B cell (primary cell): ENCODE results near the gene AUTS2. TPM values are rescaled to one million over a fixed set of nuclear protein-coding genes. Genes with fewer than 3 reads are reported as not detected.

Experiments used
- ATAC-seq: fragments of 200-7000 bp; cut with Tn5 transposase; one replicate; pipeline ENCODE4 v1.10.0; 2021; ENCODE audit warnings: low read depth, mild to moderate bottlenecking, moderate number of reproducible peaks, moderate library complexity
- CTCF ChIA-PET: fragments of 350-600 bp; sonication (Branson Sonifier 250); formaldehyde crosslinking; loops from one replicate; lab custom pipeline; 2021; ENCODE audit warnings: antibody characterized with exemption, inconsistent platforms; lab: Charles Lee
- POLR2A ChIA-PET: fragments of 350-600 bp; sonication (Branson Sonifier 250); formaldehyde crosslinking; loops from one replicate; lab custom pipeline; 2021; ENCODE audit warnings: antibody characterized with exemption; lab: Charles Lee
- DNase-seq: peaks from one replicate; pipeline ENCODE4 v3.0.0; 2013
- H2AFZ ChIP-seq: 2 replicates; pipeline ENCODE4 v1.6.1; 2012; ENCODE audit warnings: mild to moderate bottlenecking, low read depth, low read length; ENCODE audit not compliant: insufficient read depth, poor library complexity, severe bottlenecking
- H3K27ac ChIP-seq, 2 donors: 1 replicate in 1 of 2; 2 replicates in 1 of 2; pipeline ENCODE4 v1.5.1; 2012 to 2013; ENCODE audit warnings: low read length in 2 of 2, mild to moderate bottlenecking in 2 of 2, moderate library complexity in 1 of 2
- H3K27me3 ChIP-seq, 4 experiments: fragments of 200-600 bp in 1 of 4; sonication (generic) in 1 of 4; replicated peaks in 1 of 4; 1 replicate in 2 of 4; 2 replicates in 2 of 4; pipeline versions ENCODE4 v1.6.1 to v1.7.0; 2013 to 2016; ENCODE audit warnings: low read length in 3 of 4, mild to moderate bottlenecking in 2 of 4, mixed read lengths in 1 of 4, moderate library complexity in 1 of 4; ENCODE audit not compliant: insufficient read depth in 4 of 4, control insufficient read depth in 3 of 4; ENCODE audit errors: control extremely low read depth in 1 of 4
- H3K36me3 ChIP-seq, 2 experiments: replicated peaks in 1 of 2; 1 replicate in 1 of 2; 2 replicates in 1 of 2; pipeline versions ENCODE4 v1.6.1 to v1.7.1; 2013; ENCODE audit warnings: low read length in 1 of 2; ENCODE audit not compliant: insufficient read depth in 2 of 2, control insufficient read depth in 1 of 2; ENCODE audit errors: control extremely low read depth in 1 of 2, extremely low read depth in 1 of 2
- H3K4me1 ChIP-seq, 2 donors: fragments of 200-600 bp in 1 of 2; sonication (generic) in 1 of 2; 1 replicate in 1 of 2; 2 replicates in 1 of 2; pipeline versions ENCODE4 v1.5.1 to v1.6.1; 2013 to 2017; ENCODE audit warnings: low read length in 2 of 2; ENCODE audit not compliant: control insufficient read depth in 2 of 2, insufficient read depth in 2 of 2
- H3K4me2 ChIP-seq: replicated peaks from 2 replicates; pipeline ENCODE3; 2012; ENCODE audit warnings: mild to moderate bottlenecking, low read depth, low read length; ENCODE audit not compliant: poor library complexity, severe bottlenecking
- H3K4me3 ChIP-seq, 5 experiments: fragments of 200-600 bp in 1 of 5; sonication (generic) in 1 of 5; 1 replicate in 3 of 5; 2 replicates in 2 of 5; pipeline versions ENCODE4 v1.5.1 to v1.7.0; 2011 to 2016; ENCODE audit warnings: low read length in 4 of 5, mild to moderate bottlenecking in 4 of 5, low read depth in 2 of 5, control low read depth in 1 of 5, moderate library complexity in 1 of 5; ENCODE audit not compliant: insufficient read depth in 1 of 5; ENCODE audit errors: control extremely low read depth in 1 of 5, extremely low read depth in 1 of 5
- H3K79me2 ChIP-seq: fragments of 200-600 bp; sonication (generic); one replicate; pipeline ENCODE4 v1.6.0; 2016; ENCODE audit warnings: low read length; ENCODE audit not compliant: control insufficient read depth, insufficient read depth
- H3K9ac ChIP-seq: fragments of 200-600 bp; sonication (generic); 2 replicates; pipeline ENCODE4 v1.6.1; 2017; ENCODE audit warnings: mild to moderate bottlenecking, low read length, moderate library complexity
- H3K9me3 ChIP-seq, 3 donors: one replicate each; pipeline versions ENCODE4 v1.6.1 to v1.7.1; 2013; ENCODE audit warnings: low read length in 2 of 3; ENCODE audit not compliant: control insufficient read depth in 2 of 3, insufficient read depth in 1 of 3; ENCODE audit errors: control extremely low read depth in 1 of 3
- H4K20me1 ChIP-seq: 2 replicates; pipeline ENCODE4 v1.6.0; 2012; ENCODE audit warnings: mild to moderate bottlenecking, low read length; ENCODE audit not compliant: insufficient read depth, control insufficient read depth, poor library complexity, severe bottlenecking
- H3K27ac Mint-ChIP-seq: one replicate; pipeline ENCODE4 v1.8.0; 2021; ENCODE audit warnings: mixed read lengths
- H3K27me3 Mint-ChIP-seq: one replicate; pipeline ENCODE4 v1.8.0; 2021; ENCODE audit warnings: mixed read lengths
- H3K4me1 Mint-ChIP-seq: one replicate; pipeline ENCODE4 v1.8.0; 2021; ENCODE audit warnings: mixed read lengths
- H3K4me3 Mint-ChIP-seq: one replicate; pipeline ENCODE4 v1.8.0; 2021; ENCODE audit warnings: mixed read lengths
- H3K9me3 Mint-ChIP-seq: one replicate; pipeline ENCODE4 v1.8.0; 2022; ENCODE audit warnings: mixed read lengths; ENCODE audit not compliant: insufficient read depth
- CTCF ChIP-seq: fragments of 200-600 bp; IDR thresholded peaks from one replicate; pipeline ENCODE4 v1.8.0; 2022; ENCODE audit warnings: antibody characterized with exemption, mild to moderate bottlenecking
- EZH2 ChIP-seq: IDR thresholded peaks from 2 replicates; pipeline ENCODE4 v1.6.1; 2012; ENCODE audit warnings: borderline replicate concordance, low read depth, mild to moderate bottlenecking, moderate library complexity, low read length; ENCODE audit not compliant: insufficient read depth, poor library complexity, severe bottlenecking
- WGBS: methylation state at CpG from one replicate; pipeline ENCODE4 v1.1.5; 2013; ENCODE audit warnings: missing lambda C conversion rate; ENCODE audit not compliant: insufficient coverage; 5-methylcytosine and 5-hydroxymethylcytosine counted together
- intact Hi-C: fragments of 100-400 bp; cut with micrococcal nuclease; formaldehyde crosslinking; loops from one replicate; pipeline ENCODE4 v1.10.0; 2022
- polyA plus RNA-seq: library from polyadenylated mRNA; depleted of rRNA; stranded (reverse); fragments of >200 nt; gene quantifications from 2 replicates; pipeline ENCODE4 v1.2.3, GENCODE V29; 2012
- total RNA-seq, 2 donors: library from RNA; stranded (reverse); fragments of 120-200 nt in 1 of 2; gene quantifications; 1 replicate in 1 of 2; 2 replicates in 1 of 2; pipeline versions ENCODE4 v1.2.3 to v1.2.4, GENCODE V29; 2013 to 2022

Gene AUTS2
- total and polyA plus RNA-seq, 2 donors (not counting 1 experiment from before 2014, with no cell fraction given): 22.3 to 35.0 TPM

GRCh38 chr7:69605070-69605469, 6.8 kb downstream of the AUTS2 start:
- POLR2A ChIA-PET: no interaction called here
- intact Hi-C loops: loop anchor here (10.0 kb wide), 1 partner anchor 50 kb away; no protein-coding TSS in a partner anchor

More at GRCh38 chr7:69605070-69605469, 6.8 kb downstream of the AUTS2 start:
- Histone ChIP-seq H3K27me3 (peaks cover 0 to 6% (median 1%) of the 10 kb centered on the region in 4 experiments), H3K4me2 (no peak overlapping the region), H4K20me1 (no peaks in the 10 kb centered on the region), H3K79me2 (peaks cover 16% of the 10 kb centered on the region), H3K27ac (no peak overlapping the region), H3K9ac (no peak overlapping the region), H3K4me3 (no peak overlapping the region), H3K36me3 (no peaks in the 10 kb centered on the region), H3K4me1 (peaks cover 22 to 23% of the 10 kb centered on the region in 2 donors), H3K9me3 (no peaks in the 10 kb centered on the region), H2AFZ (no peak overlapping the region)
- Mint-ChIP-seq H3K27ac (no peak overlapping the region), H3K9me3 (no peaks in the 10 kb centered on the region), H3K4me3 (no peak overlapping the region), H3K27me3 (peaks cover 9% of the 10 kb centered on the region), H3K4me1 (peaks cover 5% of the 10 kb centered on the region)
- CTCF ChIA-PET: interaction anchor here (0.7 to 1.3 kb wide), 2 partner anchors 10 to 223 kb away, joined by 3 read pairs; no protein-coding TSS in a partner anchor
- 100% methylated on average over 1 of the region's 3 CpGs for WGBS
- ATAC-seq: no peak
- no peak for TF ChIP-seq EZH2
- TF ChIP-seq CTCF: no peak
- no peak for DNase-seq
